Heart left ventricle (tissue), 16 donors: Measurements from ENCODE around the gene NOP53. TPM values are rescaled to one million over a fixed set of nuclear protein-coding genes. Genes with fewer than 3 reads are reported as not detected.

Experiments used
- ATAC-seq, 4 donors: fragments of 200-7000 bp; cut with Tn5 transposase; one replicate each; pipeline ENCODE4 v1.9.1; 2020 to 2022; ENCODE audit warnings: moderate library complexity in 4 of 4, mild to moderate bottlenecking in 3 of 4, moderate number of reproducible peaks in 1 of 4
- DNase-seq, 5 donors: peaks; one replicate each; pipeline ENCODE4 v3.0.0-alpha.2; 2020
- H3K27ac ChIP-seq, 12 donors: fragments of 200-600 bp; sonication (generic) in 4 of 12; one replicate each; pipeline versions ENCODE4 v1.5.0 to v1.8.0; 2016 to 2022; ENCODE audit warnings: mild to moderate bottlenecking in 2 of 12
- H3K27me3 ChIP-seq, 9 donors: fragments of 200-600 bp; sonication (generic) in 2 of 9; one replicate each; pipeline versions ENCODE4 v1.5.1 to v1.8.0; 2016 to 2022; ENCODE audit warnings: mild to moderate bottlenecking in 3 of 9
- H3K36me3 ChIP-seq, 9 donors: fragments of 200-600 bp; sonication (generic) in 2 of 9; one replicate each; pipeline versions ENCODE4 v1.5.0 to v1.8.0; 2018 to 2022; ENCODE audit warnings: mild to moderate bottlenecking in 2 of 9
- H3K4me1 ChIP-seq, 12 donors: fragments of 200-600 bp; sonication (generic) in 4 of 12; one replicate each; pipeline versions ENCODE4 v1.5.0 to v1.8.0; 2016 to 2022; ENCODE audit warnings: mild to moderate bottlenecking in 3 of 12
- H3K4me3 ChIP-seq, 12 donors: fragments of 200-600 bp; sonication (generic) in 4 of 12; one replicate each; pipeline versions ENCODE4 v1.5.0 to v1.8.0; 2017 to 2022; ENCODE audit warnings: mild to moderate bottlenecking in 9 of 12, moderate library complexity in 4 of 12
- H3K9me3 ChIP-seq, 12 donors: fragments of 200-600 bp; sonication (generic) in 4 of 12; one replicate each; pipeline versions ENCODE4 v1.5.0 to v1.8.0; 2016 to 2022; ENCODE audit warnings: mild to moderate bottlenecking in 1 of 12
- POLR2A ChIP-seq, 2 donors: fragments of 450-650 bp; IDR thresholded peaks; one replicate each; pipeline ENCODE4 v1.6.1; 2017; ENCODE audit warnings: antibody characterized with exemption in 2 of 2, mild to moderate bottlenecking in 2 of 2, moderate library complexity in 2 of 2
- WGBS, 4 donors: extraction: QIAGEN DNeasy Blood & Tissue Kit in 2 of 4; methylation state at CpG; one replicate each; pipeline versions ENCODE4 v1.1.5 to v1.1.7; 2013 to 2018; 5-methylcytosine and 5-hydroxymethylcytosine counted together
- intact Hi-C, 10 donors: fragments of 100-400 bp; cut with DNase I; formaldehyde crosslinking; loops; one replicate each; pipeline versions ENCODE4 v1.11.1 to v1.14.2; 2022
- polyA plus RNA-seq, 2 donors: library from polyadenylated mRNA; stranded (reverse); fragments of 200-250 nt; gene quantifications; one replicate each; pipeline ENCODE4 v1.2.3, GENCODE V29; 2013
- total RNA-seq, 9 donors: library from RNA; depleted of rRNA in 2 of 9; stranded (reverse); fragments of >200 nt in 2 of 9; fragmentation: NEBNext Ultra II Directional in 3 of 9; extraction: Animal tissue kit (Norgen Biotek cat#: 25700) in 3 of 9; gene quantifications; one replicate each; pipeline versions ENCODE4 v1.1.0 to v1.2.4, GENCODE V29; 2016 to 2023
- TF ChIP-seq, protein P1 (sequence below), 12 donors: fragments of 200-600 bp; sonication (generic) in 4 of 12; IDR thresholded peaks; one replicate each; pipeline versions ENCODE4 v1.5.0 to v1.8.0; 2018 to 2022; ENCODE audit warnings: antibody characterized with exemption in 12 of 12, mild to moderate bottlenecking in 5 of 12
- donor health status: ischemic (EF 13 %, LVEDD 7.1; RV severe dilation, severe dysfunction).
- donor health status: healthy with polysubstance abuse.
- donor health status: DM: no; HTN: yes; CAD: no.
- donor health status: DM: no; HTN: no; CAD: no.
- donor health status: ischemic (EF 25% LVEDD 6.9; RV normal size, moderate dysfunction).
- donor health status: ischemic (EF 25% LVEDD 5.7; RV mildly dilated, moderate dysfunction).
- donor health status: healthy.
- donor health status: DM: yes; HTN: yes; CAD: no.
- donor health status: ischemic (EF 35%, LVEDD 5.7; RV mildly dilated, moderate dysfunction).
- donor health status: nonischemic (EF 11% LVEDD 7.7; RV severe dilation, severe dysfunction).
- donor health status: DM: yes; HTN: yes; CAD: no.
- donor health status: PGD.
- donor health status: ischemic (EF 29% LVEDD 5.4; RV normal size, mild dysfunction).
- donor health status: nonischemic (EF 23%, LVEDD 6.1; RV moderate dilation, normal function).

The NOP53 gene
- total and polyA plus RNA-seq, 11 donors = 132 to 259 (median 172) TPM

DNA sequence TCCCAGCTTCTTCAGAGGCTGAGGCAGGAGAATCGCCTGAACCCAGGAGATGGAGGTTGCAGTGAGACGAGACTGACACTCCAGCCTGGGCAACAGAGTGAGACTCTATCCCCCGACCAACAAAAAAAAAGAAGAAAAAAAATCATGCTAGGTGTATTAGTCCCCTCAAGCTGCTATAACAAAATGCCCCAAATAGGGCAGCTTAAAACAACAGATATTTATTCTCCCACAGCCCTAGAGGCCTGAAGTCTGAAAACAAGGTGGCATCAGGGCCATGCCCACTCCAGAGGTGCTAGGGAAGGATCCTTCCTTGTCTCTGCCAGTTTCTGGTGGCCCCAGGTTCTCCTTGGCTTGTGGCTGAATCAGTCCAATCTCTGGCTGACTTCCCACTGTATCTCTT, 40.7 kb upstream of the NOP53 start:
- Histone ChIP-seq H3K27me3 (no peaks in the 10 kb centered on the region), H3K4me1 (peaks cover 0 to 5% (median 0%) of the 10 kb centered on the region in 12 donors), H3K9me3 (no peaks in the 10 kb centered on the region), H3K36me3 (peaks cover 0 to 39% (median 28%) of the 10 kb centered on the region in 9 donors), H3K27ac (peak overlapping the region in 1 of 12 donors; percentile 28), H3K4me3 (no peak overlapping the region)
- ATAC-seq (no peak), DNase-seq (no peak)
- TF ChIP-seq, protein P1, sequence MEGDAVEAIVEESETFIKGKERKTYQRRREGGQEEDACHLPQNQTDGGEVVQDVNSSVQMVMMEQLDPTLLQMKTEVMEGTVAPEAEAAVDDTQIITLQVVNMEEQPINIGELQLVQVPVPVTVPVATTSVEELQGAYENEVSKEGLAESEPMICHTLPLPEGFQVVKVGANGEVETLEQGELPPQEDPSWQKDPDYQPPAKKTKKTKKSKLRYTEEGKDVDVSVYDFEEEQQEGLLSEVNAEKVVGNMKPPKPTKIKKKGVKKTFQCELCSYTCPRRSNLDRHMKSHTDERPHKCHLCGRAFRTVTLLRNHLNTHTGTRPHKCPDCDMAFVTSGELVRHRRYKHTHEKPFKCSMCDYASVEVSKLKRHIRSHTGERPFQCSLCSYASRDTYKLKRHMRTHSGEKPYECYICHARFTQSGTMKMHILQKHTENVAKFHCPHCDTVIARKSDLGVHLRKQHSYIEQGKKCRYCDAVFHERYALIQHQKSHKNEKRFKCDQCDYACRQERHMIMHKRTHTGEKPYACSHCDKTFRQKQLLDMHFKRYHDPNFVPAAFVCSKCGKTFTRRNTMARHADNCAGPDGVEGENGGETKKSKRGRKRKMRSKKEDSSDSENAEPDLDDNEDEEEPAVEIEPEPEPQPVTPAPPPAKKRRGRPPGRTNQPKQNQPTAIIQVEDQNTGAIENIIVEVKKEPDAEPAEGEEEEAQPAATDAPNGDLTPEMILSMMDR (IDR thresholded peaks at IDR 0.05) = no peak
- no peak for TF ChIP-seq POLR2A (IDR thresholded peaks at IDR 0.05)
- WGBS, 4 donors = 95 to 97% (median 95%) methylated on average over 3 of the region's 3 CpGs
- intact Hi-C loops = loop anchor here in 4 of 10 donors (5.0 to 10.0 kb wide), 4 partner anchors 170 to 410 kb away; partner anchors contain the start of gene C5AR1 (in 1 of the 4)

DNA sequence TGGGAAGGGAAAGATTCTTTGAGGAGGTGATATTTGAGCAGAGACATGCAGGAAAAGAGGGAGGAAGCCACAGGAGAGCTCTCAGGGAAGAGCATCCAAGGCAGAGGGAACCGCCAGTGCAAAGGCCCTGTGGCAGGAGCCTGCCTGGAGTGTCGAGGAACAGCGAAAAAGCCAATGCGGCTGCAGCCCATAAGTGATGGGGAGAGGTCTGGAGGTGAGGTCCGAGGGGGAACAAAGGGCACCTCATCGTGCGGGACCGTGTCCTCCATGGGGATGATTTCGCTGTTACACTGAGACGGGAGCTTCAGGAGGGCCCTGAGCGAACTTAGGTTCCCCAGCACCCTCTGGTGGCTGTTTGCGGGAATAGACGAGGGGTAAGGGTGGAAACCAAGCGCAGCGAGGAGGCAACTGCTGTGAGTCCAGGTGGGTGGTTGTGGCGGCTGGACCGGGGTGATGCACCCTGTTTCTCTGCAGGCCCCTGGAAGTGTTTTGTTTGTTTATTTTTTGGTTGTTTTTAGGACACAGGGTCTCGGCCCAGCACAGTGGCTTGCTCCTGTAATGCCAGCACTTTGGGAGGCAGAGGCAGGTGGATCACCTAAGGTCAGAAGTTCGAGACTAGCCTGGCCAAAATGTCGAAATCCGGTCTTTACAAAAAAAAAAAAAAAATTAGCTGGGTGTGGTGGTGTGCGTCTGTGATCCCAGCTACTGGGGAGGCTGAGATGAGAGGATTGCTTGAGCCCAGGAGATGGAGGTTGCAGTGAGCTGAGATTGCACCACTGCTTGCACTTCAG, 38.0 kb upstream of the NOP53 start:
- intact Hi-C loops = loop anchor here in 6 of 10 donors (1.0 to 10.0 kb wide), 5 partner anchors 173 to 413 kb away; partner anchors contain the start of gene C5AR1 (in 1 of the 6)

DNA sequence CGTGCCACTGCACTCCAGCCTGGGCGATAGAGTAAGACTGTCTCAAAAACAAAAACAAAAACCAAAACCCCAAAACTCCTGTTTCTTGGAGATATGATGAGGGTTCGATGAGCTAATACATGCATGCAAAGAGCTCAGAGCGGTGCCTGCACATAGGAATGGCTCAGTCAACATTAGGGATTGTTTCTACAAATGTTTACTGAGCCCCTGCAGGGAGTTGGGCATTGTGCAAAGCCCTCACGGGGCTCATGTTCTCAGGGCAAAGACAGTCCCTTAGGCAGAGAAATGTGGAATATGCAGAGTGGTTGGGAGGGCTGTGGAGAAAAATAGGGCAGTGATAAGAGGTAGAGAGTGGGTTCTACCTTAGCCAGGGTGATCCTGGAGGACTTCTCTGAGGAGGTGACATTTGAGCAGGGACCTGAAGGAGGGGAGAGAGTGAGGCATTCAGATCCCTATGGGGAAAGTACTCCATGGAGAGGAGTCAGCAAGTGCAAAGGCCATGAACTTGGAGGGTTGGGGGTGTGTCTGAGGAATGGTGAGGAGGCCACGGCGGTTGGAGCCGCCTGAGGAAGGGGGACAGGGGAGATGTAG, 33.6 kb upstream of the NOP53 start:
- peaks cover 0 to 9% (median 2%) of the 10 kb centered on the region in 12 donors for H3K9me3 ChIP-seq
- peaks cover 0 to 16% (median 2%) of the 10 kb centered on the region in 9 donors for H3K36me3 ChIP-seq
- ATAC-seq (no peak), DNase-seq (no peak)
- peaks cover 0 to 30% (median 17%) of the 10 kb centered on the region in 12 donors for H3K4me1 ChIP-seq
- no peak for TF ChIP-seq POLR2A (IDR thresholded peaks at IDR 0.05)
- TF ChIP-seq, protein P1 (IDR thresholded peaks at IDR 0.05) = no peak
- H3K27ac ChIP-seq = no peak overlapping the region
- WGBS, 4 donors = 82 to 86% (median 84%) methylated on average over 8 of the region's 8 CpGs
- no peak overlapping the region for H3K4me3 ChIP-seq
- intact Hi-C loops = loop anchor here in 8 of 10 donors (2.0 to 10.0 kb wide), 7 partner anchors 31 to 77 kb away; partner anchors contain the start of gene NOP53 (in 1 of the 8)
- H3K27me3 ChIP-seq = peaks cover 0 to 12% (median 0%) of the 10 kb centered on the region in 9 donors

More for the DNA sequence above, 38.0 kb upstream of the NOP53 start:
- Histone ChIP-seq H3K27me3 (no peaks in the 10 kb centered on the region), H3K27ac (no peak overlapping the region), H3K4me3 (no peak overlapping the region), H3K9me3 (no peaks in the 10 kb centered on the region), H3K4me1 (peaks cover 0 to 5% (median 0%) of the 10 kb centered on the region in 12 donors), H3K36me3 (peaks cover 0 to 13% (median 10%) of the 10 kb centered on the region in 9 donors)
- peak; percentile 50 to 83 (median 63) for DNase-seq
- TF ChIP-seq, protein P1 (IDR thresholded peaks at IDR 0.05) = peak; percentile 65 to 88 (median 80)
- TF ChIP-seq POLR2A (IDR thresholded peaks at IDR 0.05) = no peak
- ATAC-seq = peak; percentile 59 to 90 (median 86)
- WGBS, 4 donors = 20 to 24% (median 23%) methylated on average over 22 of the region's 22 CpGs
